Keratinocyte (primary cell): Measurements from ENCODE around the gene LRRC17. TPM values are rescaled to one million over a fixed set of nuclear protein-coding genes. Genes with fewer than 3 reads are reported as not detected.

Experiments used
- DNase-seq: peaks from one replicate; pipeline ENCODE4 v3.0.0-alpha.2; 2011; ENCODE audit warnings: low read depth, missing footprints, low spot score
- FAIRE-seq: peaks from 2 replicates; lab custom pipeline; 2011; peaks lifted over from hg19 to GRCh38; lab: Jason Lieb, UNC
- H2AFZ ChIP-seq: 2 replicates; pipeline ENCODE4 v1.6.0; 2012; ENCODE audit warnings: low read length, control low read depth, inconsistent platforms; ENCODE audit not compliant: control insufficient read depth
- H3K27ac ChIP-seq: 2 replicates; pipeline ENCODE4 v1.5.1; 2011; ENCODE audit warnings: low read length; ENCODE audit not compliant: control insufficient read depth, insufficient read depth
- H3K27me3 ChIP-seq: 3 replicates; pipeline ENCODE4 v1.6.0; 2011; ENCODE audit warnings: low read length; ENCODE audit not compliant: control insufficient read depth, insufficient read depth; ENCODE audit errors: extremely low read depth
- H3K36me3 ChIP-seq, 2 experiments: 2 replicates in 1 of 2; 3 replicates in 1 of 2; pipeline ENCODE4 v1.5.1; 2011; ENCODE audit warnings: low read length in 2 of 2, mild to moderate bottlenecking in 1 of 2; ENCODE audit not compliant: control insufficient read depth in 2 of 2, insufficient read depth in 2 of 2; ENCODE audit errors: extremely low read depth in 1 of 2
- H3K4me1 ChIP-seq: 3 replicates; pipeline ENCODE4 v1.5.1; 2011; ENCODE audit warnings: low read length; ENCODE audit not compliant: control insufficient read depth, insufficient read depth; ENCODE audit errors: extremely low read depth
- H3K4me2 ChIP-seq: 3 replicates; pipeline ENCODE4 v1.6.0; 2011; ENCODE audit warnings: low read depth, low read length; ENCODE audit not compliant: control insufficient read depth, insufficient read depth; ENCODE audit errors: extremely low read depth
- H3K4me3 ChIP-seq, 3 experiments: fragments of 200-600 bp in 1 of 3; sonication (generic) in 1 of 3; 2 replicates in 2 of 3; 3 replicates in 1 of 3; pipeline ENCODE4 v1.5.1; 2011 to 2016; ENCODE audit warnings: low read length in 3 of 3, mild to moderate bottlenecking in 3 of 3, control low read depth in 2 of 3, inconsistent platforms in 1 of 3, low read depth in 1 of 3, mixed read lengths in 1 of 3, mixed run types in 1 of 3, moderate library complexity in 1 of 3; ENCODE audit not compliant: control insufficient read depth in 2 of 3, insufficient read depth in 2 of 3; ENCODE audit errors: extremely low read depth in 1 of 3
- H3K79me2 ChIP-seq: 2 replicates; pipeline ENCODE4 v1.6.0; 2012; ENCODE audit warnings: low read length; ENCODE audit not compliant: control insufficient read depth, insufficient read depth
- H3K9ac ChIP-seq: 3 replicates; pipeline ENCODE4 v1.6.0; 2011; ENCODE audit warnings: low read length; ENCODE audit not compliant: control insufficient read depth, insufficient read depth; ENCODE audit errors: extremely low read depth
- H3K9me1 ChIP-seq: 3 replicates; pipeline ENCODE4 v1.6.0; 2011; ENCODE audit warnings: low read length; ENCODE audit not compliant: control insufficient read depth, insufficient read depth; ENCODE audit errors: extremely low read depth
- H3K9me3 ChIP-seq: 2 replicates; pipeline ENCODE4 v1.5.1; 2012; ENCODE audit warnings: low read depth, low read length; ENCODE audit not compliant: control insufficient read depth
- H4K20me1 ChIP-seq: 3 replicates; pipeline ENCODE4 v1.6.0; 2011; ENCODE audit warnings: low read length; ENCODE audit not compliant: control insufficient read depth, insufficient read depth; ENCODE audit errors: extremely low read depth
- CTCF ChIP-seq, 3 experiments: IDR thresholded peaks in 1 of 3; conservative IDR thresholded peaks in 1 of 3; optimal IDR thresholded peaks in 1 of 3; 2 replicates in 2 of 3; 3 replicates in 1 of 3; pipeline versions ENCODE3 to v1.5.1; 2011; ENCODE audit warnings: low read length in 3 of 3, mild to moderate bottlenecking in 3 of 3, moderate library complexity in 2 of 3, control low read depth in 1 of 3, inconsistent platforms in 1 of 3; ENCODE audit not compliant: insufficient read depth in 2 of 3; ENCODE audit errors: extremely low read depth in 1 of 3
- EZH2 ChIP-seq: IDR thresholded peaks from one replicate; pipeline ENCODE4 v1.6.1; 2012; ENCODE audit warnings: inconsistent platforms, mild to moderate bottlenecking, low read length, moderate library complexity
- dilution Hi-C: fragments of 300-500 bp; cut with MboI; formaldehyde crosslinking; loops from one replicate; pipeline ENCODE4 v1.7.0; 2020; ENCODE audit warnings: low sequenced_read_pairs; ENCODE audit not compliant: extremely low pct_ligation_motif_present
- polyA plus RNA-seq, 5 experiments: library from polyadenylated mRNA; depleted of rRNA in 3 of 5; stranded (reverse) in 3 of 5; stranded (forward) in 1 of 5; unstranded in 1 of 5; fragments of >200 nt; gene quantifications; 1 replicate in 1 of 5; 2 replicates in 3 of 5; 3 replicates in 1 of 5; pipeline versions ENCODE4 v1.2.1 to v1.2.3, GENCODE V29; 2011 to 2012; ENCODE audit warnings: missing spikeins in 2 of 5, low read depth in 1 of 5, low replicate concordance in 1 of 5

LRRC17 gene
- polyA plus RNA-seq, 1 donor (not counting 4 experiments of a cell fraction or from before 2014, with no cell fraction given): 0.20 TPM

- Histone ChIP-seq H3K4me3 (no peak overlapping the region), H3K9me1 (no peaks in the 10 kb centered on the region), H3K79me2 (no peaks in the 10 kb centered on the region), H3K4me1 (peaks cover 9% of the 10 kb centered on the region), H3K36me3 (no peaks in the 10 kb centered on the region), H2AFZ (no peak overlapping the region), H4K20me1 (no peaks in the 10 kb centered on the region), H3K9ac (no peak overlapping the region), H3K27ac (no peak overlapping the region), H3K4me2 (no peak overlapping the region), H3K27me3 (no peaks in the 10 kb centered on the region), H3K9me3 (no peaks in the 10 kb centered on the region)
- dilution Hi-C loops: no loop called here
- FAIRE-seq: no peak
- TF ChIP-seq EZH2: no peak
- TF ChIP-seq CTCF (optimal IDR thresholded peaks at IDR 0.05 in 1 of 3, IDR thresholded peaks at IDR 0.05 in 1 of 3, conservative IDR thresholded peaks at IDR 0.05 in 1 of 3; ENCODE audit: extremely low read depth in 1 of 3, insufficient read depth in 2 of 3, low read length in 3 of 3): no peak
- DNase-seq: no peak
Measured at GRCh38 chr7:102918845-102919244, 6.0 kb downstream of the LRRC17 start.

GRCh38 chr7:102925976-102926782 lies 13.4 kb downstream of the LRRC17 start:
- no peak overlapping the region for H3K9ac ChIP-seq
- H3K9me1 ChIP-seq: no peaks in the 10 kb centered on the region
- no peak for TF ChIP-seq CTCF (optimal IDR thresholded peaks at IDR 0.05 in 1 of 3, IDR thresholded peaks at IDR 0.05 in 1 of 3, conservative IDR thresholded peaks at IDR 0.05 in 1 of 3; ENCODE audit: extremely low read depth in 1 of 3, insufficient read depth in 2 of 3, low read length in 3 of 3)
- no peak for TF ChIP-seq EZH2
- dilution Hi-C loops: no loop called here
- no peak overlapping the region for H3K4me2 ChIP-seq
- H2AFZ ChIP-seq: no peak overlapping the region
- H3K9me3 ChIP-seq: no peaks in the 10 kb centered on the region
- H3K36me3 ChIP-seq: no peaks in the 10 kb centered on the region
- H3K79me2 ChIP-seq: no peaks in the 10 kb centered on the region
- H3K4me1 ChIP-seq: peaks cover 4% of the 10 kb centered on the region
- H3K4me3 ChIP-seq: no peak overlapping the region
- no peaks in the 10 kb centered on the region for H4K20me1 ChIP-seq
- DNase-seq (no peak), FAIRE-seq (no peak)
- no peak overlapping the region for H3K27ac ChIP-seq
- H3K27me3 ChIP-seq: no peaks in the 10 kb centered on the region
